Measurements from ENCODE around the gene KCNMB2.

Gene KCNMB2

DNA sequence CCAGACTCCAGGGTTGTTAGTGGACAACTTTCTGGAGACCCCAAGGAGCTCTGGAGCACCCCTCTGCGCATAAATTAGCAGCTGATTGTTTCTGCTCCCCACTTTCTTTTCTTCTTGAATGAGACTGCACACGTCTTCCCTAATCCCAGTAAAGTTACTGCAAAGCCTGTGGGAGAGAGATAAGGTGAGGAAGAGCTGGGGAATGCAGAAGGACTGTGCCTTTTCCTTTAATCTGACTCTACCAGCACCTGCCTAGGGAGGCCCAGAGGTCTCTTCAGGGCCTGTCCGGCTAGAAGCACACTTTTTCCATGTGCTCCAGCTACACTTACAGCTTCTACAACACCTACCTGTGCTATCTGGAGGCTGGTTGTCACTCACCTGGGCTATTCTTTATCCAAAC lies 143.8 kb downstream of the KCNMB2 start:
- TF ChIP-seq CTCF (IDR thresholded peaks at IDR 0.05; ENCODE audit: low read depth, low read length) = no peak

DNA sequence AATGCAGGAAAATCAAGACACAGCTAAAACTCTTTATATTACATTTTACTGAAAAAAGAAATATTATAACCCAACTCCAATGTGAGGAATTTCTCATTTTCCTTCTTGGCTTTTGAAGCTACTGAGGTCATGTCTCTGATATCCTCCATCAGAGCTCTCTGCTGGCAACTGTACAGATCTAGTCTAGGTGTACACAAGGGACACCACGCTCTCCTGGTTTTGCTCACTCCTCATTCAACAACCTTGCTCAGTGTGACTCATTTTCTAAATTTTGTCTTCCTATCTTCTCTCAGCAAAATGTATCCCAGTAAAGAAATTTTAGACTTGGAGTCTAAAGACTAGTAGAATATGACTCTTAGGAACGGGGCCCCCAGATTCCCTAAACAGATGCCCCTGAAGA lies 144.3 kb downstream of the KCNMB2 start:
- no peak overlapping the region for H3K27ac ChIP-seq
- H3K27me3 ChIP-seq (ENCODE audit: insufficient read depth, low read depth, severe bottlenecking) = no peaks in the 10 kb centered on the region
- no peak for TF ChIP-seq CTCF (IDR thresholded peaks at IDR 0.05; ENCODE audit: low read depth, low read length)
- DNase-seq = no peak
- no peak overlapping the region for H3K4me3 ChIP-seq (ENCODE audit: low read depth, low read length)
- H3K36me3 ChIP-seq = no peaks in the 10 kb centered on the region
- no peaks in the 10 kb centered on the region for H3K9me3 ChIP-seq (ENCODE audit: severe bottlenecking)

More for the DNA sequence above, 143.8 kb downstream of the KCNMB2 start:
- Histone ChIP-seq H3K9me3 (ENCODE audit: severe bottlenecking) (no peaks in the 10 kb centered on the region), H3K27ac (no peak overlapping the region), H3K27me3 (ENCODE audit: insufficient read depth, low read depth, severe bottlenecking) (no peaks in the 10 kb centered on the region), H3K4me3 (ENCODE audit: low read depth, low read length) (no peak overlapping the region), H3K36me3 (no peaks in the 10 kb centered on the region)
- no peak for DNase-seq

GRCh38 chr3:178684881-178685590 lies 148.8 kb downstream of the KCNMB2 start:
- H3K27me3 ChIP-seq (ENCODE audit: insufficient read depth, low read depth, severe bottlenecking) = no peaks in the 10 kb centered on the region
- no peak for TF ChIP-seq CTCF (IDR thresholded peaks at IDR 0.05; ENCODE audit: low read depth, low read length)
- no peak overlapping the region for H3K27ac ChIP-seq
- H3K36me3 ChIP-seq = no peaks in the 10 kb centered on the region
- no peaks in the 10 kb centered on the region for H3K9me3 ChIP-seq (ENCODE audit: severe bottlenecking)
- DNase-seq = no peak
- H3K4me3 ChIP-seq (ENCODE audit: low read depth, low read length) = no peak overlapping the region

GRCh38 chr3:178685591-178685906 lies 149.3 kb downstream of the KCNMB2 start:
- no peak for TF ChIP-seq CTCF (IDR thresholded peaks at IDR 0.05; ENCODE audit: low read depth, low read length)
- no peaks in the 10 kb centered on the region for H3K36me3 ChIP-seq
- no peak overlapping the region for H3K27ac ChIP-seq
- H3K4me3 ChIP-seq (ENCODE audit: low read depth, low read length) = no peak overlapping the region
- H3K27me3 ChIP-seq (ENCODE audit: insufficient read depth, low read depth, severe bottlenecking) = no peaks in the 10 kb centered on the region
- no peaks in the 10 kb centered on the region for H3K9me3 ChIP-seq (ENCODE audit: severe bottlenecking)
- no peak for DNase-seq

DNA sequence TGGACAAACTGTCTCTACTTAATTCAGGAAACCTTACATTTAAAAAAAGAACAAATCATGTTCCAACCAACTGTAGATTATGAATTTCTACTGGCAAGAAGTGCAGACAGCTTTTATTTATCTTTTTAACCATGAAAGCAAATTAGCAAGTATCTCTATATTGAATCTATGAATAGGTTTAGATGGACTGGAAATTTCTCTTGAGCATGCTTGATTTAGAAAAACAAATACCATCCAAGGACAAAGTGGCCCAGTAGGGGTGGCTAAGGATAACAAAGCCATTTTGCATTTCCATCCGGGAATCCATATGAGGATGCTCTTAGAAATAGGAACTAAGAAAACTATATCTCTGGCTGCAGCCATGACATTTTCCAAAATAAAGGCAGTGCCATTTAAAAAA lies 150.6 kb downstream of the KCNMB2 start:
- no peak overlapping the region for H3K27ac ChIP-seq
- no peaks in the 10 kb centered on the region for H3K9me3 ChIP-seq (ENCODE audit: severe bottlenecking)
- H3K27me3 ChIP-seq (ENCODE audit: insufficient read depth, low read depth, severe bottlenecking) = no peaks in the 10 kb centered on the region
- H3K4me3 ChIP-seq (ENCODE audit: low read depth, low read length) = no peak overlapping the region
- TF ChIP-seq CTCF (IDR thresholded peaks at IDR 0.05; ENCODE audit: low read depth, low read length) = no peak
- no peak for DNase-seq
- H3K36me3 ChIP-seq = no peaks in the 10 kb centered on the region

DNA sequence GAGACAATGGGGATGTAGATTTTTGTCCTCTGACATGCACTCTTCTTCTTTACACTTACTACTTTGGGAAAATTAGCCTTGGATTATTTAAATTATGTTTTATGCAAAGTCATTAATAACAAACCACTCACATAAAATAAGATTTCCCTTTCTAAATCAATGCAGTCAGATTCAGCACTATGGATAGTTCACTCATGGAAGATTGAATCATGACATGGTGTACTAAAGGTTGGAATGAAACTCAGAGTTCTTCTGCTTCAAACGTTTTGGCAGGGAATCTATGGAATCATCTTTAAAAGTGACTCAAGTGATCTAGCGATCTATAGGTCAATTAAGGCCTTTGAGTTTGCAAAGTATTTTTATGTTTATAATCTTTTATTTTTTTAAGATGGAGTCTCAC lies 154.3 kb downstream of the KCNMB2 start:
- DNase-seq = no peak

More for the DNA sequence above, 154.3 kb downstream of the KCNMB2 start:
- H3K27me3 ChIP-seq (ENCODE audit: insufficient read depth, low read depth, severe bottlenecking) = no peaks in the 10 kb centered on the region
- no peak overlapping the region for H3K27ac ChIP-seq
- no peaks in the 10 kb centered on the region for H3K9me3 ChIP-seq (ENCODE audit: severe bottlenecking)
- no peaks in the 10 kb centered on the region for H3K36me3 ChIP-seq
- no peak overlapping the region for H3K4me3 ChIP-seq (ENCODE audit: low read depth, low read length)
- TF ChIP-seq CTCF (IDR thresholded peaks at IDR 0.05; ENCODE audit: low read depth, low read length) = no peak

Measured in WERI-Rb-1 (cell line).